Sigmoid colon (tissue), 4 donors: ENCODE results near the gene PRELID3B.

ENCODE experiments used
- EP300 ChIP-seq, 4 donors: sonication (generic); formaldehyde crosslinking; IDR thresholded peaks; one replicate each; pipeline ENCODE4 v1.6.1; 2017; ENCODE audit warnings: antibody characterized with exemption in 4 of 4
- POLR2AphosphoS5 ChIP-seq, 4 donors: sonication (generic); formaldehyde crosslinking; IDR thresholded peaks; one replicate each; pipeline ENCODE4 v1.6.1; 2017; ENCODE audit warnings: antibody characterized with exemption in 4 of 4
- TF ChIP-seq, protein P1 (sequence below), 4 experiments: fragments of 450-650 bp in 3 of 4; fragments of 200-600 bp in 1 of 4; IDR thresholded peaks; one replicate each; pipeline ENCODE4 v1.5.1; 2016 to 2019; ENCODE audit warnings: antibody characterized with exemption in 4 of 4, mild to moderate bottlenecking in 3 of 4, moderate library complexity in 2 of 4

DNA sequence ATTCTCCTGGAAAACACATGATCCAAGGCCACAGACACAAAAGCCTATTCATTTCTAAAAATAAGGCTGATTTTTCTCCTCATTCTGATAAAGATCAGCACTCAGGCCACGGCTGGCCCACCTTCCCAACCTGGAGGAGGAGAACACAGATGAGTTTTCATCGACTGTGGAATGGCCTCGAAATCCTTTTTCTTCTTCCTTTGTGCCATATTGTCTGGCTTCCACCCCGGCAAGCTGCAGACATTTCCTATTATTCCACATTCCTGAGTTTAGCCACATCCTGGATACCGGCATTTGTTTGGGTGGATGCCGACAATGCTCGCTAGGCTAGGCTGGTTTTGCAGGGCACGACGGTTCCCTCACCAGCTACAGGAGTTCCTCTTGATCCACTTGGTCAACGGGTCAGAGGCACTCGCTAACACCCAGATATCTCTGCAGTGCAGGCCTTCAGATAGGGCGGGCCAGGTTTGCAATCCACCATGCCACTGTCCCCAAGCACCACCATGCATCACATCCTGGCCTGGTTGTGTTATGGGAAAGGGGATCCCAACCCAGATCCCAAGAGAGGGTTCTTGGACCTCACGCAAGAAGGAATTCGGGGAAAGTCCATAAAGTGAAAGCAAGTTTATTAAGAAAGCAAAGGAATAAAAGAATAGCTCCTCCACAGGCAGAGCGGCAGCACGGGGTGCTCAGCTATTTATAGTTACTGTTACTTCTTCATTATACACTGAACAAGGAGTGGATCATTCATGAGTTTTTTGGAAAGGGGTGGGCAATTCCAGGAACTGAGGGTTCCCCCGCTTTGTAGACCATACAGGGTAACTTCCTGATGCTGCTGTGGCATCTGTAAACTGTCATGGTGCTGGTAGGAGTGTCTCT lies 31.4 kb downstream of the PRELID3B start:
- TF ChIP-seq, protein P1, sequence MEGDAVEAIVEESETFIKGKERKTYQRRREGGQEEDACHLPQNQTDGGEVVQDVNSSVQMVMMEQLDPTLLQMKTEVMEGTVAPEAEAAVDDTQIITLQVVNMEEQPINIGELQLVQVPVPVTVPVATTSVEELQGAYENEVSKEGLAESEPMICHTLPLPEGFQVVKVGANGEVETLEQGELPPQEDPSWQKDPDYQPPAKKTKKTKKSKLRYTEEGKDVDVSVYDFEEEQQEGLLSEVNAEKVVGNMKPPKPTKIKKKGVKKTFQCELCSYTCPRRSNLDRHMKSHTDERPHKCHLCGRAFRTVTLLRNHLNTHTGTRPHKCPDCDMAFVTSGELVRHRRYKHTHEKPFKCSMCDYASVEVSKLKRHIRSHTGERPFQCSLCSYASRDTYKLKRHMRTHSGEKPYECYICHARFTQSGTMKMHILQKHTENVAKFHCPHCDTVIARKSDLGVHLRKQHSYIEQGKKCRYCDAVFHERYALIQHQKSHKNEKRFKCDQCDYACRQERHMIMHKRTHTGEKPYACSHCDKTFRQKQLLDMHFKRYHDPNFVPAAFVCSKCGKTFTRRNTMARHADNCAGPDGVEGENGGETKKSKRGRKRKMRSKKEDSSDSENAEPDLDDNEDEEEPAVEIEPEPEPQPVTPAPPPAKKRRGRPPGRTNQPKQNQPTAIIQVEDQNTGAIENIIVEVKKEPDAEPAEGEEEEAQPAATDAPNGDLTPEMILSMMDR (IDR thresholded peaks at IDR 0.05) = no peak
- no peak for TF ChIP-seq EP300 (IDR thresholded peaks at IDR 0.05)
- no peak for TF ChIP-seq POLR2AphosphoS5 (IDR thresholded peaks at IDR 0.05)
